HG03103 (cell line): ENCODE measurements around the gene EVA1C.
"Not testable (repeated sequence)": the region's sequence is repeated elsewhere in the genome, so short reads cannot be mapped to it uniquely, and the experiment has no call there.

Experiments used
- ATAC-seq: cut with Tn5 transposase; IDR thresholded peaks from one replicate; pipeline ENCODE4 v1.9.1; 2021; ENCODE audit warnings: low read depth; ENCODE audit not compliant: unreplicated experiment

Gene EVA1C

DNA sequence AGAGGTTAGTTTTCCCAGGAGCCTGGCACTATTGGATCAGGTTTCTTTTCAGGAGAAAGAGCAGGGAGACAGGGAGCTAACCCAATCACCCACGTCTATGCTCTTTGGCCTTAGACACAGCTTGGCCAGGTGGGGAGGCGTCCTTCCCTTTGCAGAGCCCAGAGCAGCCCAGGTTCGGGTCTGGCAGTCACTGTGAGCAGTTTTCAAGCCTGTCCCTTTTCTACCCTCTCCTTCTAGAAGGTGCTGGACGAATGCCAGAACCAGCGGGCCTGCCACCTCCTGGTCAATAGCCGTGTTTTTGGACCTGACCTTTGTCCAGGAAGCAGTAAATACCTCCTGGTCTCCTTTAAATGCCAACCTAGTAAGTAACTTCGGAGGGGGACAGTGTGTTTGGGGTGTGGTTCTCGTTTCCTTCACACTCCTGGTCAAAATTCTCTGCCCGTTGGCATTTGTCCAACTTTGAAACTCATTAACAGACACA, 44.9 kb downstream of the EVA1C start:
- ATAC-seq: no peak

DNA sequence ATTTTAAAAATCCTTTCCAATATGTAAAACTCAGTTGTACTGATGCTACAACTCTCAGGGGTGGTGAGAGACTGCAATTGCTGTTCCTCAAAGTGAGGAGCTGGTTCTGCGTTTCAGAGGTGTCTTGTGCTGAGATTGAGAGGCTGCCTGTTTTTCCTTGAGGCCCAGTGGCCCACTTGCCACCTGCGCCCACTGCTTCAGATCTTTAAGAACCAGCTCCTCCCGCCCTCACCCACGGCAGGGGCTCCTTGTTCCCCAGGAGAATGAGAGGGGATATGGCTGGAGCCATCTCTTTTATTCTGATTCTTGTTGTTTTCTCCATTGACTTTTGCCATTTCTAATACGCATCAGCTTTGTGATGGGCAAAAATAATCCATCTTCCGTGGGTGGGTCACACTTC, 45.5 kb downstream of the EVA1C start:
- no peak for ATAC-seq

DNA sequence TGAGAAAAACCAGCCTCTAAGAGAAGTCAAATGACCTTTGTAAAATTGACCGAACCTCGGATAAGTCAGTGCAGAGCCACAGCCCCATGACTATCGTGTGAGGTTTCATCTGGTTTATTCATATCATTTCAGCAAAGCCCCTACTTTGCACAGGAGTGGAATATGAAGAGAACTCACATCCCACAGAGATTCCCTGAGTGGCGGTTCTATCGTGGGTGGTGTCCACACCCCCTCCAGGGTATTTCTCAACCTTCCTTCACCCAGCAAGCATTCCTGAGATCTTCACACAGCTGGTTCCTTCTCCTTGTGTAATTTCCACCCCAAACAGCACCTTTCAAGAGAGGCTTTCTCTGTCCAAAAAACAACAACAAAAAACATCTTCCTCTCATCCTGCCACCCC, 47.5 kb downstream of the EVA1C start:
- ATAC-seq: no peak

DNA sequence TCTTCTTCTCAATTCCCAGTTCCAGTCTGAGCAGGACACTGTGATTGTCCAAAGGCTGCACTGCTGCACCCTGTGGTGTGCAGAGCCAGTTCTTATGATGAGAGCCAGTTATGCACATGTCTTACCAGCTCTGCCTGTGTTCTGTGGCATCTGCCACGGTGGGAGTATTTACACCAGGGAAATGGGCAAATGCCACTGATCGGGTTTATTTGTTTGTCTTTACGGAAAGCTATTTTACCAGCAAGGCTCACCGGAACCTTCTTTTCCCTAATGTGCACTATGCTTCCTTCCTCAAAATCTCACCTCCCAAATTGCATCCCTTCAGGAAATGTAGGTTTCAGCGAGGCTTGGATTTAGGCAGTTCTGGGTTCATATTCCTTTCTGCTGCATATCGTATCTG, 49.0 kb downstream of the EVA1C start:
- ATAC-seq: no peak

- not testable (repeated sequence) for ATAC-seq
Measured at GRCh38 chr21:32462564-32462963, 50.1 kb downstream of the EVA1C start.

DNA sequence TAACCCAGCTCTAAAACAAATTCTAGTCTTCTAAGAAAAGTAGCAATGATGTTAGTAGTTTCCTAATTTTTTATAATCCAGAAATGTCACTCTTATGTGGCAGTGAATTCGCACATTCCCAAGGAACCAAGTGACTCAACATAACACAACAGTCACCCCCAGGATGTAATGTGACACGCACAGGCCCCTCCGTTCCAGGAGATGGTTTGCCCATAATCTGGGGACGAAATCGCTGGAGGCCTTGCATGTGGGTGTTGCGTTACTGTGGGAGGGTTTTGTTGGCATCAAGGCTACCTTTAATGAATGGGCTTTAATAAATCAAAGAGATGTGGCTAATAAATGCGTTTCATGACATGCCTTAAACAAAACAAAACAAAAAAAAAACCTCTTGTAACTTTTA, 50.9 kb downstream of the EVA1C start:
- no peak for ATAC-seq

GRCh38 chr21:32463889-32464300, 51.4 kb downstream of the EVA1C start:
- no peak for ATAC-seq

GRCh38 chr21:32467291-32467690, 54.8 kb downstream of the EVA1C start:
- ATAC-seq: no peak

GRCh38 chr21:32468681-32469111, 56.2 kb downstream of the EVA1C start:
- ATAC-seq: no peak

- no peak for ATAC-seq
Measured at GRCh38 chr21:32469628-32470027, 57.1 kb downstream of the EVA1C start.

DNA sequence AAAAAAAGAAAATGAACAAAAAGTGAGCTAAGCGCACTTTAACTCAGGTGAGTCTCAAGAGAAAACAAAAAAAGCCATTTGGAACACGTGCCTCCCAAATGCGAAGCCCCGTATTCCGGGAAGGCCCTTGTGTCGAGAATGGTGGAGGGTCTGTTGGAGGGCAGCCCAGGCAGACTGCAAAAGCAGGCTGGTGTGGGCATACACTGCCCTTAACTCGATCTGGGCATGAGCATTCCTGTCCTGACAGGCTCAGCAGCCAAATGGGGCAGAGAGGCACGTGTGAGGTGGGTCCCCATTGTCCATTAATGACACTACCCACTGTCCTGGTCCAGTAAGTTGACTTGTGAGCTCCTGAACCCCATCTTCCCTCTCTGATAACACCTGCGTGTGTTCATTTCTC, 57.7 kb downstream of the EVA1C start:
- ATAC-seq: no peak

DNA sequence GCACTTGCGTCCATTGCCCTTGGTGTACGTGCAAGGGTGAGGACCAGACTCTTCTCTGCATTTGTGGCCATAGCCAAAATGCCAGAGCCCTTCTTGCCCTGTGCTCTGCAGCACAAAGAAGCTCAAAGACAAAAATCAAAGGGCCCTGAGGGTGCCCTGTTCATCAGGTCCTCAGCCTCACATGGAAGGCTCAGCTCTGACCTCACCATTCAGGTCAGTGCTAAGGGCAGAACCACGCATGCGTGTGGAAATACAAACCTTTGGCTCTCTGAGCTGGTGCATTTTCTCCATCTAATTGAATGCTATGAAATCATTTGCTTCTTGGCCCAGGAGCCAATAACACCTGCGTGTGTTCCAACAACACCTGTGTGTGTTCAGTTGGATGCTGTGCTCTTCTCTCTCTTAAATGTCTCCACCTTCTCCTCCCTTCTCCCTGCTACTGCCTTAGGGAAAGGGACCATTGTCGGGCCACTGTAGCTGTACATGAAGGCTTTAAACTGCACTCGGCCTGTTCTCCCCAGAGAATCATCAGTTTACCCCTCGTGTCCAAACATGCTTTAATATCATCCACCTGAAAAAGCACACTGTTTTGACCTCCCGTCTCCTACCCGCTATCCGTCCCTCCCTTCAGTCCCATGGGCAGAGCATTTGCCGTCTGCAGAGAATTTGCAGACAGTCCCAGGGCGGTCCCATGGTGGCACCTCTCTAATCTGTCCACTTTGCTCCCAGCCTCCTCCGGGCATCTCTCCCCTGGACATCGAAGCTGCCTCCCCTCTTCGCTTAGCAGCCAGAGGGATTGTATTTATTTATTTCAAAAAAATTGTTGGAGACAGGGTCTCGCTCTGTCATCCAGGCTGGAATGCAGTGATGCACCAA, 60.6 kb downstream of the EVA1C start:
- no peak for ATAC-seq

DNA sequence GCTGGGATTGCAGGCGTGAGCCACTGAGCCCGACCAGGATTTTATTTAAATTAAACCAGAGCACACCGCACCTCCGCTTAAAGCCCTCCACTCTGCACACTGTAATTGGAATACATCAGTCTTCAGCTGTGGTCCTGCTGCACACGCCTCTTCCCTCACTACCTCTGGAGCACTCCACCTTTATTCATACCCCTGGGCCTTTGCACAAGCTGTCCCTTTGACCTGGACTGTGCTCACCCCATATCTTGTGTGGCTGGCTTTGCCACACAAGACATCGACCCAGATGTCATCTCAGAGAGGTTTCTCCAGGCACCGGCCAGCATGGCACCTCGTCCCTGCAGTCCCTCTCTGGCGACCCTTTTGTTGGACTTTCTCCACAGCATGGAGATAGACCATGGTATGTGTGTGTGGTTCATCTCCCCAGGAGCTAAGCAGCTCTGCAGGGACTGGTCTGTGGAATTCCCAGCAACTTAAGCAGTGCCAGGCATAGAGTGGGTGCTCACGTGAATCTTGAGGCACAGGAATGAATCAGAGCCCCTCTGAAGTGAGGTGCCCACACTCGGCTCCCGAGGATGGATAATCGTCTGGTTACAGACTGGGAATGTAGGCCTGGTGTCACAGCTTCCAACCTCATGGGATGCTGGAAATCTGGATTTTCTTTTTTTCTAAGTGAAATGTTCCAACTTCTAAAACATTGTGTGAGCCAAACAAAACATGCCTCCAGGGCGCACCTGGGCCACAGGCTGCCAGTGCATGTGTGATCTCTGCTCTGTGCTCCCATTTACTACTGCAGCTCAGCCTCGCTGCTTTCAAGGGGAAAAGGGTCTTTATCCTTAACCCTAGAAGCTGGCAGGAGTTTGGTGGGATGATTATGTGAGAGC, 61.9 kb downstream of the EVA1C start:
- ATAC-seq: no peak

- no peak for ATAC-seq
Measured at GRCh38 chr21:32475162-32475812, 62.8 kb downstream of the EVA1C start.

DNA sequence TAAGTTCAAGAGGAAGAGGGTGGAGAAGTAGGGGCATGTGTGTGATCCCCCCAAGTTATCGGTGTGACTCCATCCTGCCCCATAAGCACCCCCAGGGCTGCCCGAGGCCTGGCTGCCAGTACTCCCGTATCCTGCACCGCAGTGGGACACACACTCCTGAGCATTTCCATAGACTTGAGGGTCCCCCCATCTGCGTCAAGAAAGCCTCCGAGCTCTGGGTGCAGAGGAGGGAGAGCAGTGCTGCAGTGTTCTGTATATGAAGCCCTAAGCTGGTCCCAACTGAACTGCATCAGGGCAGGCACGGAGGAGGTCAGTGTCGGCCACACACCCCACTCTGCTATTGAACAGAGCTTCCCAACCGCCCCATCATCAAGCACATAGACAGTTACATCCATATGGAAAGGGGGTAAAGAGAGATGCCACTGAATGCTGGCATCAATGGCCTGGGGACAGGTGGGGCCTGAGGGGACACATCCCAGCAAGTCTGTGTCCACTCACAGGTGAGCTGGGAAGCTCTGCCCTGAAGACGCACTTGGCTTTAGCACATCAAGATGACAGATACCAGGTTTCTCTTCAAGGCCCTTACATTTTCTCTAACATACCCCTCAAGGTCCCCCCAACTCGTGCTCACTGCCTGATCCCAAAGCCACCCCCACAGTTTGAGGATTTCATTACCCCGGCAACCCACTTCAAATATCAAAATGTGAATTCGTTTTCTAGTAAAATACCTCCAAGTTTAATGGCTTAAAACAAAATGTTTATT, 64.3 kb downstream of the EVA1C start:
- ATAC-seq: no peak

DNA sequence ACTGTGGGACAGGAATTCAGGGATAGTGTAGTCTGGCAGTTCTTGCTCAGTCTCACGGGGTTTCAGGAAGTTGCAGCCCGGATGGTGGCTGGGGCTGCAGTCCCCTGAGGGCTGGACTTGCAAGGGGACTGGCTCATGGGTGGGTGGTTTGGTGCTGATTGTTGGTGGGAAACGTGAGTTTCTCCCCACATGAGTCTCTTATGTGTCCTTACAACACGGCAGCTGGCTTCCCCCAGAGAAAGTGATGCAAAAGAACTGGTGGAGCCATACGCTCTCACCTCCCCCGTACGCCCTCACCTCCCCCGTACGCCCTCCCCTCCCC, 64.9 kb downstream of the EVA1C start:
- no peak for ATAC-seq

DNA sequence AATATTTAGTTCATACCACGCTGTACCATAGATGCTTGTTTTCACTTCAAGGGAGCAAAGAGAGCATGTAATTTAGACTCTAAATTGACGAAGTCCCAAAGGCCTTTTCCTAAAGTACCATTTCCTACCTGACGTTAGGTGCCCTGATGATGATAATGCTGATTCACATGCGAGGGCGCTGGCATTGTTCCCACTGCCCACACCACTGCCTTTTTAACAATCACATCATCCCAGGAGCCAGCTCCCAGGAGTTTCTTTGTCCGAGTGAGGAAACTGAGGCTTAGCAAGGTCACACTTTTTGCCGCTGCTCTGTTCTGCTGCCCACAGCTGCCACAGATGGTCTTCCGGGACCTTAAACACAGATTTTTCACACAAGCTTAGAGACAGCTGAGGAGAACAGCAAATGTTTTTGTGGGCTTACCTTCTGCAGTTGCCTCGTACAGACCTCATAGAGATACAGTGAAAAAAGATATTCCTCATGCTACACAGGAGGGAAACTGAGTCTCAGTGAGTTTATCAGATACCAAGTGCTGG, 69.4 kb downstream of the EVA1C start:
- no peak for ATAC-seq

DNA sequence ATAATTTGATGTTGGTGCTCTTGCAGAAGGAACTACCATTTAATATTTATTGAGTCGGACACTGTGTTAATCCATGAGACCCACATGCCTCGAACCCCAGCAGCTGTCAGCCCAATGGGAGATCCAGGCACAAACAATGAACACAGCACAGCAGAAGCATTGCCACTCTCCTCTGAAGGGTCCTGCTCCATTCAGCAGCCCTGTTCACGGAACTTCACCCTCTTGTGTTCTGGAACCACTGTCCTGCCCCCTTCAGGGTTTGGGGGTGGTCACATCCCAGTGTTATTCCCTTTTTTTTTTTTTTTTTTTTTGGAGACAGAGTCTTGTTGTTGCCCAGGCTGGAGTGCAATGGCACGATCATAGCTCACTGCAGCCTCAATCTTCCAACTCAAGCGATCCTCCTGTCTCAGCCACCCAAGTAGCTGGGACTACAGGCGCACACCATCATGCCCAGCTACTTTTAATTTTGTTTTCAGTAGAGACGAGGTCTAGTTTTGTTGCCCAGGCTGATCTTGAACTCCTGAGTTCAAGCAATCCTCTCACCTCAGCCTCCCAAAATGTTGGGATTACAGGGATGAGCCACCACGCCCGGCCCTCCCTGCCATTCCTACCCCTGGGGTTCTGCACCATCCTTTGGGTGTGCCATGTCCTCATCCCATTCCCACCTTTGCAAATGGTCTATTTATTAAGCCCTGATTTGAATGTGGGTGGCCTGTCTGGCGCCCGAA, 70.2 kb downstream of the EVA1C start:
- no peak for ATAC-seq

DNA sequence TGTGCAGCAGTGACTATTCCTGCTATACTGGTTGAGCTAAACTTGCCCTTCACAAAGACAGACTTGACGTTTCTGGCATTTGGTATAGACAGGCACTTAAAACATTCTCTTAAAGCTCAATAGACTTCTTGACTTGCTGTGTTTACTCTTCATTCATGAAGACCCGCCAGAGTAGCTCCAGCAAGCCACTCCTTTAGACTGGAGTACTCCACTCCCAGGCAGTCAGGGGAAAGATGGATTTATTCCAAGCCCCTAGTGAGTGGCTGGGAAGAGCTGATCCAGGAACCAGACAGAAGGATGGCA, 70.7 kb downstream of the EVA1C start:
- no peak for ATAC-seq
